Superior temporal gyrus (tissue), 1 donor: ENCODE results near the gene P4HA2.

Source experiments
- DNase-seq: peaks from one replicate; pipeline ENCODE4 v3.0.0-alpha.2; 2016; ENCODE audit errors: extremely low spot score

Gene P4HA2

GRCh38 chr5:132250547-132250946, 22.9 kb upstream of the P4HA2 start:
- no peak for DNase-seq

GRCh38 chr5:132246806-132247205, 19.2 kb upstream of the P4HA2 start:
- DNase-seq = no peak

DNA sequence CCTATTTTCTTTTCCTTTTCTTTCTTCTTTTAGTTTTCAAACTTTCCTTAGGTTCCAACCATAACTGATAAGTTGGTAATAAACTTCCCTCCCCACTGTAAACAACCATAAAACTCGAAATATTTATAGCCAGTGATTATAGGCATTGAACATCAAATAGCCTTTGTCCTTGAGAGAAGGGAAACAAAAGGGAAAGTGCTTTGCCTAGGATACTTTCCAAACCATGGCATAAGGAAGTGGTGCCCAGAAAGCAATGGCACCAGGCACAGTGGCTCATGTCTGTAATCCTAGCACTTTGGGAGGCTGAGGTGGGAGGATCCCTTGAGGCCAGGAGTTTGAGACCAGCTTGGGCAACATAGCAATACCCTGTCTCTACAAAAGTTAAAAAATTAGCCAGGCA, 17.9 kb upstream of the P4HA2 start:
- DNase-seq = no peak

DNA sequence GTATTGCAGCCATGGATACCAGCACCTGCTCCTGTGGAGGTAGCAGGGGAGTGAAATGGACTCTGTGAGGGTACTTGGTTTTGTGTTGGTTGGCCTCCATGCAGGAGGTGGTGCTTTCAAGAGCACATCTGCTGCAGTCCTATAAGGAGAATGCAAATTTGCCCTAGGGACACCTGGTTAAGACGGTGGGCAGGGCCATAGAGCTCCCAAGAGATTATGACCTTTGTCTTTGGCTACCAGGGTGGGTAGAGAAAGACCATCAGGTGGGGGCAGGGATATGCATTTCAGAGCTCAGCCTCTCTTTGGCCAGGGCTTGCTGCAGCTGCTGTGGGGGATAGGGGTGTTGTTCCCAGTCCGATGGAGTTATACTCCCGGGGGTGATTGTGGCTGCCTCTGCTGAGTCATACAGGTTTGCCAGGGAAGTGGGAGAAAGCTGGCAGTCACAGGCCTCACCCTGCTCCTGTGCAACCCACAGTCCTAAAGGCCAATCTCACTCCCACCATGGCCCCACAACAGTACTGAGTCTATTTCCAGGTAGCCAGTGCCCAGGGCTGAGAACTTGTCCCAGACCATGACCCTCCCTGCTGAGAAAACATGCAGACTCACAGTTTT, 15.8 kb upstream of the P4HA2 start:
- DNase-seq = no peak

DNA sequence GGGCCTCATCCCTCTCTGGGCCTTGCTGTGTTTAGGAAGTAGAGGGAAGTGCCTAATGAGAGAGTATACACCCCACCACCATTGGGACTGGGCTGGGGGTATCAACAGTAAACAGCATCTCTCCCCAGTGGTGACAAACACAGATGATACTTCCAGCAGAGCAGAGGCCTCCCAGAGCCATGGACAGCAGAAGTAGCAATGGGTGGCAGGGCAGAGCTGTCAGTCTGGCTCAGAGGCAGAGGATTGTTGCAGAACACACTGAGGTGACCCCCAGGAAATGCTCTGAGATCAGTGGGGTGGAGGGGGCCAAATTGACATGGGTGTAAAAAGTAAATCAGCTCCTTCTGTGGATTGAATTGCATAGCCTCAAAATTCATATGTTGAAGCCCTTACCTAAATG, 12.1 kb upstream of the P4HA2 start:
- DNase-seq = no peak

DNA sequence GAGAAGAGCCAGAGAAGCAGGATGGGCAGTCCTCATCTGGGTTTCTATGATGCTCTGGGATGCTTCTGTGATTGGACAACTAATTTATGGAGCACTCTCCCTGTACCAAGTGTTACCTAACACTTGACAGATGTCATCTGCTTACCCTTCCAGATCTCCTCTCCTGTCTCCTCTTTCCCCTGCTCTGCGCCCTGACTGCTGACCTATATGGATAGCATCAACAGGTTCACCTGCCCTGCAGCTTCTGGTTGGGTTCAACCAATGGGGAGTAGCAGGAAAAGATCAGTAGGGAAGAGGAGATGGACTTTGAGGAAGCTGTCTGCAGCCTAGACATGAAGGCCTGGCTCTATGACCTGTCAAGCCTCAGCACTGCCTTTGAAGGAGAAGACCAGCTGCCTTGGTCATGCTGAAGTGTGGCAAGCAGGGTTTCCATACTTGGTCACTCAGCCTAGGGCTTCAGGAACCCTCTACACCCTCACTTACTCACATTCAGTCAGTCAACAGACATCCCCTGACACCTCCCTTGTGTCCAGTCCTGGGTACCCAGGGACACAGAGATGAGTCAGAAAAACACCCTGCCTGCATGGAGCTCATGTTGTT, 11.3 kb upstream of the P4HA2 start:
- no peak for DNase-seq

- peak; percentile 81 for DNase-seq
Measured at GRCh38 chr5:132238169-132238744, 10.6 kb upstream of the P4HA2 start.

GRCh38 chr5:132237670-132238069, 10.0 kb upstream of the P4HA2 start:
- DNase-seq = no peak

- DNase-seq = no peak
Measured at GRCh38 chr5:132237141-132237540, 9.5 kb upstream of the P4HA2 start.

GRCh38 chr5:132235340-132235739, 7.7 kb upstream of the P4HA2 start:
- DNase-seq = no peak

DNA sequence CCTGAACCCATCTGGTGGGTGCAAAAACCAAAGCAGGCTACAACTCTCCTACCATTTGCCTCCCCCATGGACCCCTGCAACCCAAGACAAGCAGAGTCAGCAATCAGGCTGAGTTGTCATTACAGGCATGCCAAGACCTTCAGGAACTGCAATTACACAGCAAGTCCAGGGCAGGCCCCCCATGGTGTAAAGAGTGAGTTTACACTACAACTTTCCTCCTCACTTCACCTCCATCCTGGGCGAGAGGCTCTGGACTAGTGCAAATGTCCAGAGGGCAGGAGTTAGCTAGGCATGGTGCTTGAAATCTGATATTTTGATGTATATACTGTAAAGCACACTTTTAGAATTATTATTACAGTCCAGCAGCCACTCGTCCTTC, 7.0 kb upstream of the P4HA2 start:
- DNase-seq = no peak

DNA sequence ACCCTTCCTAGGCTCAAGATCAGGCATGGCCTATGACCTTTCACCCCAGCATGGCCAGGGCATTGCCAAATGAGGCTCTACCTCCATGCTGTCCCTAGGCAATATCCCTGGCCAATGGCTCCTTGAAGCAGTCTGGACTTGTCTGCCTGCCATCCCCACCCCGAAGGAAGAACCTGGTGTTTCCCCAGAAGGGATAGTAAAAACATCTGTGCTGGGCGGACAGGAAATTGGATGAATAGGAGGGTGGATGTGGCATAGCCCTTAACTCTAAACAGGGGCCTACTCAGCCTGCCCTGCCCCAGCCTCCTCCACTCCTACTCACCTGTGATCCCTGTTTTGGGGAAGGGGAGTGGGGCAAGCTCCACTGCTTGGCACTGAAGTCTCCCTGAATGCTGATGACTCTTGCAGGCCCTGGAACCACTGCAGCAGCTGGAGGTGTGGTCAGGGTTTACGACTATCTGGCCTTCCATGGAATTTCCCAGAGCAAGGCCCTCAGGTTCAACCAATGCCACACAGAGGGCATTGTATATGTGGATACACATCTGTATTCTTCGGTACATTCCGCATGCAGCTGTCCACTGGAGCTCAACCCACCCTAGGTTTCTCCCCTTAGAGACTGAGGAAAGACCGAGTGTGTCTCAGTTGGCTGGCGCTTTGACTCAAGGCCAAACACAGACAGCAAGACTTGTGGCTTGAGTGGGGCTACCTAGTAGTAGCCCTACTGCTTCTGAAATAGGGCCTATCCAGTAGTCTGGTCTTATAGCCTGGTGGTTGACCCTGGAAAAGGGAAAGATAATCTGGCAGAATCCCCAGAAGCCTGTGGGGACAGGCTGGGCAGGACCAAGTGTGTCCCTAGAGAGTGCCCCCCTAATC, 6.4 kb upstream of the P4HA2 start:
- DNase-seq = no peak

- DNase-seq = no peak
Measured at GRCh38 chr5:132233081-132233480, 5.4 kb upstream of the P4HA2 start.

- no peak for DNase-seq
Measured at GRCh38 chr5:132232465-132232864, 4.8 kb upstream of the P4HA2 start.

- no peak for DNase-seq
Measured at GRCh38 chr5:132230871-132231270, 3.2 kb upstream of the P4HA2 start.

GRCh38 chr5:132229236-132229635, 1.6 kb upstream of the P4HA2 start:
- no peak for DNase-seq

DNA sequence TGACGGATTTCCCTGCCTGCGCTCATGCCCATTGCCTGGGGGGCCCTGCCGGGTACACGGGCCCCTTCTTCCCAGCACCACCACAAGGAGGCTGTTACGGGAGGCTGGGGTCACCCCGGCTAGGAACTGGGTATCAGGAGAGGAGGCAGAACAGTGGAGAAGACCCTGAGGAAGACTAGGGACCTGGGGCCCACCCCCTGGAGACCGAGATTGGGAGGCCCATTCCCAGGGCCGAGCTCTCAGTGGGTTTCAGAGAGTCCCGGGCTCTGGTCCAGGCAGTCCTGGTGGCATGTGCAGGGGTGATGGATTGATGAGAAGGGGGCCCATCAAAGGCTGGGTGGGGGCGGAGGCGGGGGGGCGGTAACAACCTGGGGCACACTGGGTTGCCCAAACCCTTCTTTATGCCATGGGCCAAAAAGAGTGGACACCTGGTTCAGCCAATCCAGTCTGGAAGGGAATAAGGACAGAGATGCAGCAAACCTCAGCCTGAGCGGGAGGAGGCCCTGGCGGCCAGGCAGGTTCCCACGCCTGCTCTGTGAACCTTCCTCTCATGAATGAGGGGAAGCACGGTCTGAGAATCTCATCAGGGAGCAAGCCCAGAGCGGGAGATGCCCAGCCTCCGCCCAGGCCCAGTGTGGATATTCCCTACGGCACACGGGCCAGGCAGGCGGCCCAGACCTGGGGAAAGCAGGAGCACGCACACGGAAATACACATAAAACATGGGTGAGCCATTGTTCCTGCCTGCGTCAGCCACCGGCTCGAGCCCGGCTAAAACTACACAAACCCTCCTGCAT, 785 bp upstream of the P4HA2 start:
- no peak for DNase-seq

- DNase-seq = no peak
Measured at GRCh38 chr5:132227235-132227484, 493 bp downstream of the P4HA2 start.

DNA sequence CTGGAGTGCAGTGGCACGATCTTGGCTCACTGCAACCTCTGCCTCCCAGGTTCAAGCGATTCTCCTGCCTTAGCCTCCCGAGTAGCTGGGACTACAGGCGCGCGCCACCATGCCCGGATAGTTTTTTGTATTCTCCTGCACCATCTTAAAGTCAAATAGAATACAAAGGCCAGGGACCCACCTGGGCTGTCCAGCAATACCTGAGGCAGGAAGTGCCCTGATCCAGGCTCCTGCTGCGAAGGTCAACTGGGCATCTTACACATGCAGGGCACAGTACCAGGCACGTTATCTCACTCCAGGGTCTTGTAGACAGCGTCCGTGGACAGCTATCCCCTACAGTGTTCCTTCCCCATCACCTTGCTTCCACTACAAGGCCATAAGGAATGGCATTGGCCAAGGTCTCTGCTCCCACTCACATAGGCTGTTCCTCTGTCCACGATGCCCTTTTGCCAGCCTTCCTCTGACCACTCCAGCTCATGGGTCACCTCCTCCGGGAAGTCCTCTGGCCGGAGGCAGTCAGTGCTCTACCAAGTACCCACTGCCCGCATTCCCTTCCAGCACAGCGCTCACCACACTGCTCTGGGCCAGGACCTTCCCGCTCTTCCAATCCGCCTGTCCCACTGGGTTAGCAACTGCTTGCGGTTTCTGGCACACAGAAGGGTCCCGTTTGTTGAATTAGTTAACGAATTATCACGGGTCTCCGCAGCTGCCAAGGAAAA, 978 bp downstream of the P4HA2 start:
- DNase-seq = no peak

DNA sequence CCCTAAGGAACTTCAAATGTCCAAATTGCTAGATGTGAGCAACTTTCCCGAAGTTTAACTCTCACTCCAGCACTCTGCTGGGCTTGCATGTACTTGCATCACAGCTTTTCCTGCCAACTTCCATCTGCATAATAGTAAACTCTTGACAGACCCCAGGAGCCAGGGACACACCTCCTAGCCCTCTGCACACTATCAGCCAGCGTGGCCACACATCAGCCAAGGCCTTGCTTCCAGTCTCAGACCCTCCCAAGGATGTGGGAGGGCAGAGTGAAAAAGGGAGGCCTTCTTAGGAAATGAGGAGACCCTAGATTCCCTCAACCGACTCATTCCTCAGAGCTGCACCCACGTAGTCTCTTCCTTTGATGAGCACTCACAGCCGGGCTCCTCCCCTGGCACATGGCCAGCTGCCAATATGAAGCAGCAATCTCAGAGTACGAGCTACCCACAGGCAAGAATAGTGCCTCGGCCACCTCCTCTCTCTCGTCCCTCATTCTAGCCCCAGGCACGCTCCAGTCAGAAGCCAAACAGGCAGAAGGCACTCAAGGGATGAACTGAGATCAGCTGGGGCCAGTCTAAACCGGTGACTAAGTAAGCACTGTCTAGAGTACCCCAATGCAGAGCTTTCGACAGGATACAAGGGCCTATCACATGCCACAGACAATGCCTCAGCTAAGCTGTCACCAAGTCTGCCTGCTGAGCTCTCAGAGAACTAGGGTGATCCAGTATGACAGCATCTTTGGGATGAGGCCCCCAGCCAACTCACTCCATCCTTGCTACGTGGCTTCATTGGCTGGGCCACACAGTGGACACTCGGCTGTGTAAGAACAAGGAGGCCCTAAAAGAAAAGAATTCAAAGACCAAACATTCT, 2.3 kb downstream of the P4HA2 start:
- peak; percentile 44 for DNase-seq

- no peak for DNase-seq
Measured at GRCh38 chr5:132224716-132225115, 2.9 kb downstream of the P4HA2 start.
